Skeletal muscle tissue (tissue), 4 donors: ENCODE results near the gene C3orf18. TPM values are rescaled to one million over a fixed set of nuclear protein-coding genes. Genes with fewer than 3 reads are reported as not detected.

Experiments
- H3K27ac ChIP-seq: one replicate; pipeline ENCODE4 v1.7.0; 2013; ENCODE audit warnings: mild to moderate bottlenecking, low read depth, low read length, inconsistent platforms
- H3K27me3 ChIP-seq, 3 donors: one replicate each; pipeline ENCODE4 v1.7.0; 2013; ENCODE audit warnings: low read length in 3 of 3; ENCODE audit not compliant: control insufficient read depth in 3 of 3, insufficient read depth in 3 of 3
- H3K36me3 ChIP-seq, 3 donors: one replicate each; pipeline ENCODE4 v1.7.0; 2013; ENCODE audit warnings: low read length in 3 of 3; ENCODE audit not compliant: control insufficient read depth in 3 of 3, insufficient read depth in 3 of 3
- H3K4me1 ChIP-seq, 3 donors: one replicate each; pipeline ENCODE4 v1.7.0; 2013; ENCODE audit warnings: low read length in 3 of 3, mild to moderate bottlenecking in 3 of 3; ENCODE audit not compliant: control insufficient read depth in 3 of 3, insufficient read depth in 3 of 3
- H3K4me3 ChIP-seq, 3 donors: one replicate each; pipeline ENCODE4 v1.7.0; 2013; ENCODE audit warnings: low read length in 3 of 3
- H3K9ac ChIP-seq, 3 donors: one replicate each; pipeline ENCODE4 v1.7.0; 2013; ENCODE audit warnings: low read length in 3 of 3, mild to moderate bottlenecking in 3 of 3, moderate library complexity in 2 of 3, low read depth in 1 of 3
- H3K9me3 ChIP-seq, 3 donors: one replicate each; pipeline ENCODE4 v1.7.0; 2013; ENCODE audit warnings: low read length in 3 of 3; ENCODE audit not compliant: control insufficient read depth in 3 of 3
- total RNA-seq: library from RNA; depleted of rRNA; stranded (reverse); fragments of >200 nt; gene quantifications from one replicate; pipeline ENCODE4 v1.2.3, GENCODE V29; 2014
- donor health status: Osteomylitis.

C3orf18 gene
- total RNA-seq, 1 donor from 2014 or later: 11.5 TPM

DNA sequence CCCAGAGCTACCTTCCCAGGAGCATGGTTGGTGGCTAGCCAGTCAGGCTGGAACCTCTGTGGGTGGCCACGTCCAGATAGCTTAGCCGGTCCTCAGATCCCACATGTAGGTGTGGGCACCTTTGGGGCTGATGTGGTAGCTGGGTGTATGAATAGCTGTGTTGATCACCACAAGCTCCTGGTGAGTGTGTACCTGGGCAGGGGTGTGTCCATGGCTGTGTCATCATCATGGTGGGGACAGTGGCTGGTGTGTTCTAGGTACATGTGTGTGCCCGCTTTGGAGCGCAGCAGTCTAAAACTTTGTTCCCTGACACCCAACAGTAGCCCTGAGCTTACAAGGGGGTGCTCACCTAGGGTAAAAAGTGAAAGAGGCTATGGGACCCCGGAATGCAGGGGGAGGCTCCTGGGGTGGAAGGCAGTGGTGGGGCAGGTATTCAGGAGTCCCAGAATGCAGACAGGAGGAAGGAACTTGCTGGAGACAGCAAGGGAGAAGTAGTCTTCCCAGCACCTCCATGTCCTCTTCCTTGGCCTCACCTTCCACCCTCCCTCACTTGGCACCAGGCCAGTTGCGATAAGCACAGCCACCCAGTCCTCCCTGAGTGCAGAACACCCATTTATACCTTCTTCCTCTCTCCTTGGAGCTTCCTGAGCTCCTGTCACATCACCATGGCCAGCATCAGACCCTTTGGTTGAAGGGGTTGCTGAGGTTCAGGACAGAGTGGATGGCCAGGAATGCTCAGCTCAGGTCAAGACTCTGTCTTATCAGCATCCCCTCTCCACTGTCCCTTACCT is 42.8 kb upstream of the C3orf18 start:
- H3K9ac ChIP-seq: peak overlapping the region; percentile 78 to 86 (median 85)
- H3K9me3 ChIP-seq: no peaks in the 10 kb centered on the region
- H3K4me3 ChIP-seq: peak overlapping the region; percentile 76 to 89 (median 84)
- peaks cover 23 to 27% (median 24%) of the 10 kb centered on the region in 3 donors for H3K36me3 ChIP-seq
- H3K4me1 ChIP-seq: peaks cover 58 to 84% (median 73%) of the 10 kb centered on the region in 3 donors
- H3K27ac ChIP-seq: peak overlapping the region; percentile 80
- no peaks in the 10 kb centered on the region for H3K27me3 ChIP-seq

GRCh38 chr3:50609763-50610085 is 42.2 kb upstream of the C3orf18 start:
- H3K4me3 ChIP-seq: peak overlapping the region; percentile 76 to 89 (median 84)
- peak overlapping the region; percentile 65 to 86 (median 78) for H3K9ac ChIP-seq
- peaks cover 23 to 27% (median 24%) of the 10 kb centered on the region in 3 donors for H3K36me3 ChIP-seq
- H3K9me3 ChIP-seq: no peaks in the 10 kb centered on the region
- no peaks in the 10 kb centered on the region for H3K27me3 ChIP-seq
- no peak overlapping the region for H3K27ac ChIP-seq
- H3K4me1 ChIP-seq: peaks cover 64 to 91% (median 79%) of the 10 kb centered on the region in 3 donors

DNA sequence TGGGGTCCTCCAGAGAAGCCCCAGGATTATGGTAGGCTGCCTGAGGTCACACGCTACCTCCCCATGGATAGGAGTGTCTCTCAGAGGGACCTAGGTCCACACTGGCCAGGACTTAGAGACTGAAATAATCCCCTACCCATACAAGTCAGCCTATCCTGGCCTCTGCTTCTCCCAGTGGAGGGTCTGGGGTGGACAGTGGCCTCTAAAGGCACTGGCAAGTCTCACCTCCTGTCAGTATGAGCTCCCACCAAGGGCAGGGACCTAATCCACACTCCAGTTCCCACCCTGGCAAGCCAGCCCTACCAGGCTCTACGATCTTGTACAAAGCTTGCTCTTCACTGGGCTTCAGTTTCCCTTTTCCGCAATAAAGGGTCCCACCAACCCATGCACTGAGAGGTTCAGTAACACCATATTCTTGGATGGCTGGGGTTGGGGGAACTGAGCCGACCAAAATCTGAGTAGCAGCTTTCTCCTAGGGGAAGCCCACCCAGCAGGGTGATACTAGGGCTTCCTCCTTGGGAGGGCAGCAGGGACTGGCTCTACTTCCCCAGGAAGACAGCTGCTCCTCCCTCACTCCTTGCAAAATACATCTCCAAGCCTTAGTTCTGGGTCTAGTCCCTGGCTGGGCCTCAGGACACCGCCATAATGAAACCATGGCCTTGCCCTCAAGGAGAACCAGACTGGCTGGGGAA is 41.7 kb upstream of the C3orf18 start:
- Histone ChIP-seq H3K36me3 (peaks cover 23 to 27% (median 24%) of the 10 kb centered on the region in 3 donors), H3K27ac (no peak overlapping the region), H3K4me1 (peaks cover 69 to 92% (median 84%) of the 10 kb centered on the region in 3 donors), H3K4me3 (peak overlapping the region; percentile 76 to 89 (median 84)), H3K9me3 (no peaks in the 10 kb centered on the region), H3K27me3 (no peaks in the 10 kb centered on the region), H3K9ac (peak overlapping the region; percentile 65 to 86 (median 78))

- Histone ChIP-seq H3K36me3 (peaks cover 23 to 27% (median 26%) of the 10 kb centered on the region in 3 donors), H3K27ac (no peak overlapping the region), H3K27me3 (no peaks in the 10 kb centered on the region), H3K4me3 (peak overlapping the region in 1 of 3 donors; percentile 27), H3K9me3 (no peaks in the 10 kb centered on the region), H3K9ac (peak overlapping the region in 1 of 3 donors; percentile 57), H3K4me1 (peaks cover 73 to 93% (median 89%) of the 10 kb centered on the region in 3 donors)
Measured at GRCh38 chr3:50608278-50608677, 40.7 kb upstream of the C3orf18 start.

GRCh38 chr3:50607271-50608091 is 39.9 kb upstream of the C3orf18 start:
- H3K9me3 ChIP-seq: no peaks in the 10 kb centered on the region
- H3K27ac ChIP-seq: no peak overlapping the region
- peaks cover 23 to 27% (median 26%) of the 10 kb centered on the region in 3 donors for H3K36me3 ChIP-seq
- peaks cover 80 to 95% (median 93%) of the 10 kb centered on the region in 3 donors for H3K4me1 ChIP-seq
- H3K27me3 ChIP-seq: no peaks in the 10 kb centered on the region
- H3K9ac ChIP-seq: peak overlapping the region; percentile 12 to 57 (median 36)
- H3K4me3 ChIP-seq: peak overlapping the region in 1 of 3 donors; percentile 27

GRCh38 chr3:50606596-50606995 is 39.0 kb upstream of the C3orf18 start:
- Histone ChIP-seq H3K36me3 (peaks cover 23 to 27% (median 26%) of the 10 kb centered on the region in 3 donors), H3K4me3 (no peak overlapping the region), H3K27ac (no peak overlapping the region)

GRCh38 chr3:50605901-50606326 is 38.4 kb upstream of the C3orf18 start:
- H3K36me3 ChIP-seq: peaks cover 23 to 27% (median 26%) of the 10 kb centered on the region in 3 donors
- H3K27ac ChIP-seq: peak overlapping the region; percentile 99
- peaks cover 83 to 100% (median 98%) of the 10 kb centered on the region in 3 donors for H3K4me1 ChIP-seq
- H3K4me3 ChIP-seq: no peak overlapping the region
- H3K9ac ChIP-seq: peak overlapping the region; percentile 23 to 70 (median 67)
- H3K9me3 ChIP-seq: no peaks in the 10 kb centered on the region
- H3K27me3 ChIP-seq: no peaks in the 10 kb centered on the region

More at GRCh38 chr3:50606596-50606995, 39.0 kb upstream of the C3orf18 start:
- H3K9ac ChIP-seq: peak overlapping the region in 2 of 3 donors; percentile 57 to 67
- peaks cover 83 to 100% (median 98%) of the 10 kb centered on the region in 3 donors for H3K4me1 ChIP-seq
- H3K9me3 ChIP-seq: no peaks in the 10 kb centered on the region
- H3K27me3 ChIP-seq: no peaks in the 10 kb centered on the region

DNA sequence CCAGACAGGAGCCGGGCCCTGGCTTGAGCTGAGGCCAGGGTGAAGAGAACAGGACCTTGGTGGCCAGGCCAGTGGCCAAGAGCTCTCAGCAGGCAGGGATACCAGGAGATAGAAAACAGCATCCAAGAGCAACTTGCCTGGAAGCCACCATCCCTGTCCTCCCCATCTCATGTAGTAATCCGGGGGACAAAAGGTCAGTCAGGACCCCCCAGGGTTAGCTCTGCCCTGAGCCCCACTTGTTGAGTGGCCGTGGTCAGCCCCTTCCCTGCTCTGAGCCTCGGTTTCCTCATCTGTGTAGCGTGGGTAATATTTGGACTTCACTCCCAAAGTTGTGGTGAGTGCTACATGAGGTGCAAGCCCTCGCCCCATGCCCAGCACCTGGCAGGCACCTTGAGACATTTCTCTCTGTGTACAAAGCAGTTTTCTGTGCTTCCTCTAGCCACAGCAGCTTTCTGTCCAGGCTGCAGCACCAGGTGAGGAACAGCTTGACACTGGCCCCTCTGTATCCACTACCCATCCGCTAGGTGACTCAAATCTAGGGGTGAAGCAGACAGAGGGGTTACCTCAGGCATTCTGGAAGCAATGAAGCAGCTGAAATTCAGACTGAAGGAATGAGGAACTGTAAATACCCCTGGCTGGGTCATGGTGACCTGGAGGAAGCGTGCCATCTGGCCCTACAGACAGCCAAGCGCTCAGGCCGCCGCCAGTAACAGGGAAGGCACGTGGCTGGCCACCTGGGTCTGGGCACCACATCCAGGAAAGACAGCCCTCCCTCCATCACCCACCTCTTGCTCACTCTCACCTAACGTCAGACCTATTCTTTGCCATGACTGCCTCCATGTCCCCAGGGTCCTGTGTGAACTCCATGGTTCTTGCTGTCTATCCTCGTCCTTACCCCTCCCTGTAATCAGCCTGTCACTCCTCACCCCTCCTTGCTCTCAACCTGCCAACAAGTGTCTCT is 37.4 kb upstream of the C3orf18 start:
- Histone ChIP-seq H3K4me3 (peak overlapping the region in 1 of 3 donors; percentile 52), H3K27ac (peak overlapping the region; percentile 99), H3K4me1 (peaks cover 83 to 100% (median 98%) of the 10 kb centered on the region in 3 donors), H3K36me3 (peaks cover 23 to 27% (median 24%) of the 10 kb centered on the region in 3 donors), H3K9ac (peak overlapping the region; percentile 51 to 83 (median 67)), H3K9me3 (no peaks in the 10 kb centered on the region), H3K27me3 (no peaks in the 10 kb centered on the region)
